Vagina (tissue), 2 donors: Measurements from ENCODE around the gene GFRA1. TPM values are rescaled to one million over a fixed set of nuclear protein-coding genes. Genes with fewer than 3 reads are reported as not detected.

Experiments used
- DNase-seq, 2 donors: peaks; one replicate each; pipeline ENCODE4 v3.0.0-alpha.2; 2017; ENCODE audit errors: extremely low spot score in 2 of 2
- H3K27ac ChIP-seq: fragments of 200-600 bp; sonication (generic); one replicate; pipeline ENCODE4 v1.5.1; 2019
- H3K27me3 ChIP-seq: fragments of 200-600 bp; sonication (generic); one replicate; pipeline ENCODE4 v1.5.1; 2019
- H3K36me3 ChIP-seq, 2 donors: fragments of 200-600 bp; sonication (generic); one replicate each; pipeline ENCODE4 v1.5.1; 2017 to 2019
- H3K4me1 ChIP-seq: fragments of 200-600 bp; sonication (generic); one replicate; pipeline ENCODE4 v1.5.1; 2019
- H3K4me3 ChIP-seq, 2 donors: fragments of 200-600 bp; sonication (generic); 1 replicate in 1 of 2; 2 replicates in 1 of 2; pipeline ENCODE4 v1.5.1; 2016 to 2019
- H3K9me3 ChIP-seq: fragments of 200-600 bp; sonication (generic); one replicate; pipeline ENCODE4 v1.5.1; 2019
- POLR2A ChIP-seq, 2 donors: fragments of 450-650 bp; IDR thresholded peaks; one replicate each; pipeline ENCODE4 v1.6.1; 2017; ENCODE audit warnings: antibody characterized with exemption in 2 of 2, mild to moderate bottlenecking in 2 of 2, moderate library complexity in 2 of 2
- POLR2AphosphoS5 ChIP-seq, 2 donors: sonication (generic); formaldehyde crosslinking; IDR thresholded peaks; one replicate each; pipeline ENCODE4 v1.9.0; 2017; ENCODE audit warnings: antibody characterized with exemption in 2 of 2, mild to moderate bottlenecking in 2 of 2, low read depth in 1 of 2; ENCODE audit not compliant: insufficient read depth in 1 of 2
- intact Hi-C: fragments of 100-400 bp; cut with DNase I; formaldehyde crosslinking; loops from one replicate; pipeline ENCODE4 v1.15.1; 2023
- total RNA-seq: library from RNA; depleted of rRNA; stranded (reverse); fragments of >200 nt; gene quantifications from one replicate; pipeline ENCODE4 v1.2.3, GENCODE V29; 2016
- TF ChIP-seq, protein P1 (sequence below), 3 experiments: fragments of 450-650 bp in 2 of 3; fragments of 200-600 bp in 1 of 3; sonication (generic) in 1 of 3; IDR thresholded peaks; one replicate each; pipeline ENCODE4 v1.5.1; 2017 to 2019; ENCODE audit warnings: antibody characterized with exemption in 3 of 3, mild to moderate bottlenecking in 2 of 3, moderate library complexity in 2 of 3

Gene GFRA1
- total RNA-seq, 1 donor from 2014 or later, result 57.7 TPM

DNA sequence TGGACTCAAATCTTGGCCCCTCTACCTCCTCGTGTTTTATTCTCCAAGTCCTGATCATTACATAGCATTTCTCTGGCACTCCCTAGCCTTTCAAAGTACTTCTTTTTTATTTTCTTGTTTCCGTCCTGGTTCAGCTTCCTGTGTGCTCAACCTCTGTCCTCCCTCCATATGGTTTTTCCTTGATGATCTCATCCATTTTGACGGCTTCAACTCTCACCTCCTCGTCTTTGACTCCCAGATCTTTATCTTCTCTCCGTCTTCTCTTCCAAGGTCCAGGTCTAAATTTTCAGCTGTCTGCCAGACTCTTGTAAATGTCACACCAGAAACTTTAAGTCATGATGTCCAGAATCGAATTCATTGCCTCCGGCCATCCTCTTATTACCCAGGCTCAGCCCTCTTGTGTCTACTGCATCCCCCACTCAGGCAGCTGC is 23.3 kb upstream of the GFRA1 start:
- H3K36me3 ChIP-seq, result no peaks in the 10 kb centered on the region
- DNase-seq, result no peak
- H3K9me3 ChIP-seq, result no peaks in the 10 kb centered on the region
- intact Hi-C loops, result no loop called here
- H3K4me3 ChIP-seq, result no peak overlapping the region
- H3K27ac ChIP-seq, result no peak overlapping the region
- TF ChIP-seq POLR2A (IDR thresholded peaks at IDR 0.05) (no peak), POLR2AphosphoS5 (IDR thresholded peaks at IDR 0.05; ENCODE audit: insufficient read depth in 1 of 2, low read depth in 1 of 2) (no peak)
- TF ChIP-seq, protein P1, sequence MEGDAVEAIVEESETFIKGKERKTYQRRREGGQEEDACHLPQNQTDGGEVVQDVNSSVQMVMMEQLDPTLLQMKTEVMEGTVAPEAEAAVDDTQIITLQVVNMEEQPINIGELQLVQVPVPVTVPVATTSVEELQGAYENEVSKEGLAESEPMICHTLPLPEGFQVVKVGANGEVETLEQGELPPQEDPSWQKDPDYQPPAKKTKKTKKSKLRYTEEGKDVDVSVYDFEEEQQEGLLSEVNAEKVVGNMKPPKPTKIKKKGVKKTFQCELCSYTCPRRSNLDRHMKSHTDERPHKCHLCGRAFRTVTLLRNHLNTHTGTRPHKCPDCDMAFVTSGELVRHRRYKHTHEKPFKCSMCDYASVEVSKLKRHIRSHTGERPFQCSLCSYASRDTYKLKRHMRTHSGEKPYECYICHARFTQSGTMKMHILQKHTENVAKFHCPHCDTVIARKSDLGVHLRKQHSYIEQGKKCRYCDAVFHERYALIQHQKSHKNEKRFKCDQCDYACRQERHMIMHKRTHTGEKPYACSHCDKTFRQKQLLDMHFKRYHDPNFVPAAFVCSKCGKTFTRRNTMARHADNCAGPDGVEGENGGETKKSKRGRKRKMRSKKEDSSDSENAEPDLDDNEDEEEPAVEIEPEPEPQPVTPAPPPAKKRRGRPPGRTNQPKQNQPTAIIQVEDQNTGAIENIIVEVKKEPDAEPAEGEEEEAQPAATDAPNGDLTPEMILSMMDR (IDR thresholded peaks at IDR 0.05), result no peak
- H3K4me1 ChIP-seq, result no peaks in the 10 kb centered on the region
- H3K27me3 ChIP-seq, result no peaks in the 10 kb centered on the region

DNA sequence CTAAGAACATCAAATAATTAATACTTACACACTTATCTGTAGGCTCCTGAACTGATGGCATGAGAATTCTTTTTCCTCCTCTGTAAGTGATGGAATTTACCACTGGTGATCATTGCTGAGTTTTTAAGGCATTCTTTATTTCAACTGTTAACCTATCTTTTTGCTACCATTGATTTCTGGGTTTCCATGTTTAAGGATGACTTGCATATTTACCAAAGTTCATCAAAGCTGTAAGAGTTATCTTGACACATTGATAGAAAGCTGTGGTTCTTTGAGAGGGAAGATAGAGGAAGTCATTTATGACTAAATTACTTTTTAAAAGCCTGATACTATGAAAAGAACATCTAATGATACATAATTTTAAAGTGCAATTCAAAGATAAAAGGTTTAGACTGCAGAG is 19.5 kb upstream of the GFRA1 start:
- H3K4me3 ChIP-seq, result no peak overlapping the region
- intact Hi-C loops, result no loop called here
- no peaks in the 10 kb centered on the region for H3K4me1 ChIP-seq
- H3K9me3 ChIP-seq, result no peaks in the 10 kb centered on the region
- no peaks in the 10 kb centered on the region for H3K36me3 ChIP-seq
- TF ChIP-seq POLR2AphosphoS5 (IDR thresholded peaks at IDR 0.05; ENCODE audit: insufficient read depth in 1 of 2, low read depth in 1 of 2) (no peak), POLR2A (IDR thresholded peaks at IDR 0.05) (no peak)
- TF ChIP-seq, protein P1 (IDR thresholded peaks at IDR 0.05), result no peak
- no peaks in the 10 kb centered on the region for H3K27me3 ChIP-seq
- no peak for DNase-seq
- no peak overlapping the region for H3K27ac ChIP-seq

DNA sequence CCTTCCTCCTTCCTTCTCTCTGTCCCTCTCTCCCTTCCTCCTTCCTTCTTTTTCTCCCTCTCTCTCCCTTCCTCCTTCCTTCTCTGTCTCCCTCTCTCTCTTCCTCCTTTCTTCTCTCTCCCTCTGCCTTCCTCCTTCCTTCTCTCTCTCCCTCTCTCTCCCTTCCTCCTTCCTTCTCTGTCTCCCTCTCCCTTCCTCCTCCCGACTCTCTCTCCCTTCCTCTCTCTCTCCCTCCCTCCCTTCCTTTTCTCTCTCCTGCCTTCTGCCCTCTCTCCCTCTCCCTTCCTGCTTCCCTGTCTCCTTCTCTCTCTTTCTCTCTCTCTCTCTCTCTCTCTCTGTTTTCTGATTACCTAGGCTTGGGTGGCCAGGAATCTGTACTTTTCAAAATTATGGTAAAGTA is 16.6 kb upstream of the GFRA1 start:
- Histone ChIP-seq H3K36me3 (no peaks in the 10 kb centered on the region), H3K27me3 (no peaks in the 10 kb centered on the region), H3K4me3 (no peak overlapping the region), H3K9me3 (no peaks in the 10 kb centered on the region), H3K4me1 (no peaks in the 10 kb centered on the region), H3K27ac (no peak overlapping the region)
- DNase-seq, result no peak
- intact Hi-C loops, result loop anchor here (5.0 kb wide), 1 partner anchor 492 kb away; no protein-coding TSS in a partner anchor
- TF ChIP-seq, protein P1 (IDR thresholded peaks at IDR 0.05), result no peak
- TF ChIP-seq POLR2A (IDR thresholded peaks at IDR 0.05), result no peak
- no peak for TF ChIP-seq POLR2AphosphoS5 (IDR thresholded peaks at IDR 0.05; ENCODE audit: insufficient read depth in 1 of 2, low read depth in 1 of 2)

DNA sequence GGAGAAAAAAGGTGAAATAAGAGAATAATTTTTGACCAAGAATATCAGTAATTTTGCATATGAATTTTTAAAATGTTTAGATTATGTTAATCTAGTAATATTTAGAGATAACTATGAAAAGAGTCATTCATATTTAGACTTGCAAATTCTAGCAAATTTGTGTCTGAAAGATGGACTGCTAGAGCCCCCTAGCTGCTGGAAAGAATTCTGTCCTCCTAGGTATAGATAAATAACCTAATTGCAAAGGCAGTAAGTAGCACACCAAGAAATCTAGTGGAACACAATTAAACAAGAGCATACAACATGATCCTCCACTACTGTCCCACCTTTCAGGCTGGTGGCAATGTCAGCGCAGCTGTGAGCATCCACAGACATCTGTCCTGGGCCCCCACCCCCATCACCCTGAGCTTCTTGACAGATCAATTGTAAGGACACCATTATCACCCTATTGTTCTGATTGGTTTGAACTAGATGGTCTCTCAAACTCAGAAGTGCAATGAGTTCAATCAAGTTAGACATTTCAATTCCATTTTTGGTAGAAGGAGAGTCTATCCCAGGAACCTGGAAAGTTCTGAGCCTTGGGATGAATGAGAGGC is 15.0 kb upstream of the GFRA1 start:
- H3K27ac ChIP-seq, result no peak overlapping the region
- TF ChIP-seq POLR2A (IDR thresholded peaks at IDR 0.05) (no peak), POLR2AphosphoS5 (IDR thresholded peaks at IDR 0.05; ENCODE audit: insufficient read depth in 1 of 2, low read depth in 1 of 2) (no peak)
- TF ChIP-seq, protein P1 (IDR thresholded peaks at IDR 0.05), result peak; percentile 35 to 64 (median 63)
- no peaks in the 10 kb centered on the region for H3K36me3 ChIP-seq
- H3K9me3 ChIP-seq, result no peaks in the 10 kb centered on the region
- no peak for DNase-seq
- no peaks in the 10 kb centered on the region for H3K4me1 ChIP-seq
- H3K27me3 ChIP-seq, result no peaks in the 10 kb centered on the region
- intact Hi-C loops, result loop anchor here (5.0 kb wide), 1 partner anchor 491 kb away; no protein-coding TSS in a partner anchor
- no peak overlapping the region for H3K4me3 ChIP-seq

DNA sequence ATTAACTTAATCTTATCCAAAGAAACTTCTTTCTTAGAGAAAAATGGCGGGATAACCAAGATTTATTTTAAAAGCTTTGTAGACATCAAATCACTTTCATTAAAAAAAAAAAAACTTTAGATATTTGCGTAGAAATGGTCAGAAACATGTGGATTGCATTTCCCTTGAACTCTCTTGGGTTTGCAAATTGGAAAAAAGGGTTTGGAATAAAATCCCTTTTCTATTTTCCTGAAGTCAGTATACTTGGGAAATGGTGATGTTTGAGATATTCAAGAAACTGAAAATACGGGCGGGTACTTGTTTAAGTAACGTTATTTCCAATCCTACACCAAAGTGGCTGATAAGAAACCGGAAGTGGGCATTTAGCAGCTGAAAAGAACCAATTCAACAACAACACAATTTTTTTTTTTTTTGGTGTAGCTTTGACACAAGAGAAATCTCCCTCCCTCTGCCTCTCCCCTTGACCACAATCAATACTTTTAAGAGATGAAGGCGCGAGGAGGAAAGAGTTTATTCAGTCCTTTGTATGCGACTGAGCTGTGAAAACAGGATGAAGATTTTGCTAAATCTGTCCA is 13.7 kb upstream of the GFRA1 start:
- Histone ChIP-seq H3K9me3 (no peaks in the 10 kb centered on the region), H3K36me3 (no peaks in the 10 kb centered on the region), H3K4me3 (no peak overlapping the region), H3K27ac (no peak overlapping the region), H3K4me1 (no peaks in the 10 kb centered on the region), H3K27me3 (no peaks in the 10 kb centered on the region)
- no peak for DNase-seq
- intact Hi-C loops, result loop anchor here (5.0 kb wide), 1 partner anchor 489 kb away; no protein-coding TSS in a partner anchor
- TF ChIP-seq, protein P1 (IDR thresholded peaks at IDR 0.05), result no peak
- TF ChIP-seq POLR2AphosphoS5 (IDR thresholded peaks at IDR 0.05; ENCODE audit: insufficient read depth in 1 of 2, low read depth in 1 of 2) (no peak), POLR2A (IDR thresholded peaks at IDR 0.05) (no peak)
